ENCODE results near the gene SPCS2.

The SPCS2 gene

GRCh38 chr11:74942073-74942759 lies 6.8 kb upstream of the SPCS2 start:
- H3K4me3 ChIP-seq (ENCODE audit: low read depth, low read length): no peak overlapping the region
- TF ChIP-seq, protein P1, sequence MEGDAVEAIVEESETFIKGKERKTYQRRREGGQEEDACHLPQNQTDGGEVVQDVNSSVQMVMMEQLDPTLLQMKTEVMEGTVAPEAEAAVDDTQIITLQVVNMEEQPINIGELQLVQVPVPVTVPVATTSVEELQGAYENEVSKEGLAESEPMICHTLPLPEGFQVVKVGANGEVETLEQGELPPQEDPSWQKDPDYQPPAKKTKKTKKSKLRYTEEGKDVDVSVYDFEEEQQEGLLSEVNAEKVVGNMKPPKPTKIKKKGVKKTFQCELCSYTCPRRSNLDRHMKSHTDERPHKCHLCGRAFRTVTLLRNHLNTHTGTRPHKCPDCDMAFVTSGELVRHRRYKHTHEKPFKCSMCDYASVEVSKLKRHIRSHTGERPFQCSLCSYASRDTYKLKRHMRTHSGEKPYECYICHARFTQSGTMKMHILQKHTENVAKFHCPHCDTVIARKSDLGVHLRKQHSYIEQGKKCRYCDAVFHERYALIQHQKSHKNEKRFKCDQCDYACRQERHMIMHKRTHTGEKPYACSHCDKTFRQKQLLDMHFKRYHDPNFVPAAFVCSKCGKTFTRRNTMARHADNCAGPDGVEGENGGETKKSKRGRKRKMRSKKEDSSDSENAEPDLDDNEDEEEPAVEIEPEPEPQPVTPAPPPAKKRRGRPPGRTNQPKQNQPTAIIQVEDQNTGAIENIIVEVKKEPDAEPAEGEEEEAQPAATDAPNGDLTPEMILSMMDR (IDR thresholded peaks at IDR 0.05; ENCODE audit: low read depth, low read length, missing control alignments): no peak
- in situ Hi-C loops (cut with HindIII; ENCODE audit: low sequenced_read_pairs): no loop called here
- no peak for DNase-seq (ENCODE audit: low read depth)

DNA sequence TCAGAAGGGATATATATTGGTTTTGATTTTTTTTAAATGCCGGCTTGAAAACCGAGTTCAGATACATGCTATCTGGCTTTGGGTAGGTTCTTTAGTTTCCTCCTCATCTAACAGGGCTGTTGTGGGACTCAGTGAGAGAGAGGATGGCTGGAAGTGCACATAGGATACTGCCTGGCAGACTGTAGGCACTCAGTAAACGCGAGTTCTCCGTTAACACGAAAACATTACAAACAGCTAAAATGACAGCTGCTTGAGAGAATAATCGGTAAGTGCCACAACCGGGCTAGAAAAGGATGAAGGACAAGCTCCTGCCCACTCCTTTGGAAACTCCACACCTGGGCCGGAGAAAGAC lies 544 bp upstream of the SPCS2 start:
- in situ Hi-C loops (cut with HindIII; ENCODE audit: low sequenced_read_pairs): no loop called here
- peak overlapping the region; percentile 99 for H3K4me3 ChIP-seq (ENCODE audit: low read depth, low read length)
- TF ChIP-seq, protein P1 (IDR thresholded peaks at IDR 0.05; ENCODE audit: low read depth, low read length, missing control alignments): no peak
- no peak for DNase-seq (ENCODE audit: low read depth)

- no peak for DNase-seq (ENCODE audit: low read depth)
- in situ Hi-C loops (cut with HindIII; ENCODE audit: low sequenced_read_pairs): no loop called here
- H3K4me3 ChIP-seq (ENCODE audit: low read depth, low read length): peak overlapping the region; percentile 99
- TF ChIP-seq, protein P1 (IDR thresholded peaks at IDR 0.05; ENCODE audit: low read depth, low read length, missing control alignments): no peak
Measured at GRCh38 chr11:74949753-74950137, 679 bp downstream of the SPCS2 start.

- no peak for DNase-seq (ENCODE audit: low read depth)
- in situ Hi-C loops (cut with HindIII; ENCODE audit: low sequenced_read_pairs): no loop called here
- peak overlapping the region; percentile 99 for H3K4me3 ChIP-seq (ENCODE audit: low read depth, low read length)
- TF ChIP-seq, protein P1 (IDR thresholded peaks at IDR 0.05; ENCODE audit: low read depth, low read length, missing control alignments): no peak
Measured at GRCh38 chr11:74950374-74950969, 1.4 kb downstream of the SPCS2 start.

DNA sequence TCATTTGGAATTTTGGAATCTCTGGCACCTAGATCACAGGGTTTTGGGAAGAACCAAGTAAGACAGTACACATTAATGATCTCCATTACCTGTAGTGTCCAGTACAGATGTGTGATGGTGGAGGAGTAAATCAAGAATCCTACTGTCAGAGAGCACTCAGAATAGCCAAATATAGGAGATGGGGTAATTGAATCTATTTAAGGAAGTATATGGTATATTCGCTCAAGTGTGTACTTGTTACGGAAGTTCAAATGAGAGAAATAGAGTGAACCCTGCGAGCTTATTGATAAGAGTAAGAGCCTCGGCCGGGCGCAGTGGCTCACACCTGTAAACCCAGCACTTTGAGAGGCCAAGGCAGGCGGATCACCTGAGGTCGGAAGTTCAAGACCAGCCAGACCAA lies 2.2 kb downstream of the SPCS2 start:
- no peak for DNase-seq (ENCODE audit: low read depth)
- H3K4me3 ChIP-seq (ENCODE audit: low read depth, low read length): no peak overlapping the region
- TF ChIP-seq, protein P1 (IDR thresholded peaks at IDR 0.05; ENCODE audit: low read depth, low read length, missing control alignments): no peak
- in situ Hi-C loops (cut with HindIII; ENCODE audit: low sequenced_read_pairs): no loop called here

DNA sequence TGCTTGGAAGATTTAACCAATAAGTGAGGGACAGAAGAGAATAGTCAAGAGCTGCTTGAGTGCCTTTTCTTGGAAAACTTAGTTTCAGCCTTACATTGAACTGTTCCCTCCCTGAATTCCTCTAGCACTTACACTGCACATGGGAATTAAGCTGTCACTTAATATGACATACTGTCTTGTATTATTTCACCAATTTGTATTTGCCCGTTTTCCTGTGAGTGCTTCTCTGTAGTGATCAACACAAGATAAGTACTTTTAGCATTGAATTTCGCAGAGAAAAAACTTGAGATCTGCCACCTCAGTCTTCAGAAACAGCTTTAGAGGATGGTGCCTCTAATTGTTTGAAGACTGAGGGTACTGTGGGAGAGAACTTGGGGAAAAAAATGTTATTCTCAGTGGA lies 3.7 kb downstream of the SPCS2 start:
- in situ Hi-C loops (cut with HindIII; ENCODE audit: low sequenced_read_pairs): no loop called here
- DNase-seq (ENCODE audit: low read depth): no peak
- TF ChIP-seq, protein P1 (IDR thresholded peaks at IDR 0.05; ENCODE audit: low read depth, low read length, missing control alignments): no peak
- no peak overlapping the region for H3K4me3 ChIP-seq (ENCODE audit: low read depth, low read length)
